Hindlimb muscle (tissue), 1 donor: ENCODE results near the gene SLC43A3. TPM values are rescaled to one million over a fixed set of nuclear protein-coding genes. Genes with fewer than 3 reads are reported as not detected.

Source experiments
- polyA plus RNA-seq: library from polyadenylated mRNA; unstranded; fragments of 120-200 nt; gene quantifications from one replicate; pipeline ENCODE4 v1.2.1, GENCODE V29; 2013; ENCODE audit not compliant: insufficient read length

The SLC43A3 gene
- polyA plus RNA-seq, 1 donor, result 24.7 TPM

Other genes starting within 250 kb of the SLC43A3 start
- 1.7 TPM for gene LRRC55, start 245.2 kb downstream of the SLC43A3 start, polyA plus RNA-seq
- gene APLNR, start 189.9 kb downstream of the SLC43A3 start, polyA plus RNA-seq, result 110 TPM
- 144 TPM for gene TNKS1BP1, start 102.2 kb downstream of the SLC43A3 start, polyA plus RNA-seq
- gene SSRP1, start 91.2 kb downstream of the SLC43A3 start, polyA plus RNA-seq, result 90.6 TPM
- gene P2RX3, start 88.8 kb downstream of the SLC43A3 start, polyA plus RNA-seq, result 4.2 TPM
- 0.23 TPM for gene PRG3, start 46.0 kb downstream of the SLC43A3 start, polyA plus RNA-seq
- 0.62 TPM for gene PRG2, start 36.5 kb downstream of the SLC43A3 start, polyA plus RNA-seq
- gene RTN4RL2, start 33.4 kb upstream of the SLC43A3 start, polyA plus RNA-seq, result 47.3 TPM
- gene SLC43A1, start 88.6 kb upstream of the SLC43A3 start, polyA plus RNA-seq, result 19.3 TPM
- gene TIMM10, start 103.6 kb upstream of the SLC43A3 start, polyA plus RNA-seq, result 32.9 TPM
- 148 TPM for gene SMTNL1, start 110.5 kb upstream of the SLC43A3 start, polyA plus RNA-seq
- gene UBE2L6, start 140.6 kb upstream of the SLC43A3 start, polyA plus RNA-seq, result 26.6 TPM
- 109 TPM for gene SERPING1, start 170.6 kb upstream of the SLC43A3 start, polyA plus RNA-seq
- 1.9 TPM for gene YPEL4, start 222.8 kb upstream of the SLC43A3 start, polyA plus RNA-seq
- 8.7 TPM for gene CLP1, start 230.6 kb upstream of the SLC43A3 start, polyA plus RNA-seq
- gene ZDHHC5, start 241.0 kb upstream of the SLC43A3 start, polyA plus RNA-seq, result 31.9 TPM